SK-N-SH (cell line): ENCODE data around the gene SLC4A2. TPM values are rescaled to one million over a fixed set of nuclear protein-coding genes. Genes with fewer than 3 reads are reported as not detected.

Experiments
- CTCF ChIA-PET: fragments of 300-600, 350-600 bp; formaldehyde crosslinking; extraction: SDS; loops from one replicate; lab custom pipeline; 2021; lab: Yijun Ruan, JAX
- POLR2A ChIA-PET: fragments of 350-600 bp; sonication (Branson Sonifier 250); formaldehyde crosslinking; extraction: SDS; loops from one replicate; lab custom pipeline; 2020; ENCODE audit warnings: antibody characterized with exemption, inconsistent platforms; lab: Yijun Ruan, JAX
- DNase-seq: peaks from one replicate; pipeline ENCODE4 v3.0.0; 2012
- H2AFZ ChIP-seq: fragments of 200-600 bp; sonication (generic); 2 replicates; pipeline ENCODE4 v1.8.1; 2016; ENCODE audit warnings: antibody characterized with exemption, mild to moderate bottlenecking, low read depth
- H3F3A ChIP-seq: fragments of 200-600 bp; sonication (generic); replicated peaks from 2 replicates; pipeline ENCODE3; 2016; ENCODE audit warnings: antibody characterized with exemption, mild to moderate bottlenecking; ENCODE audit not compliant: insufficient read depth
- H3K27ac ChIP-seq, 2 experiments: fragments of 200-500 bp in 1 of 2; fragments of 200-600 bp in 1 of 2; sonication (Bioruptor generic) in 1 of 2; sonication (generic), shearing (Covaris generic) in 1 of 2; 2 replicates each; pipeline versions ENCODE4 v1.5.1 to v1.6.1; 2014 to 2016; ENCODE audit warnings: low read depth in 2 of 2, inconsistent platforms in 1 of 2, low read length in 1 of 2, mild to moderate bottlenecking in 1 of 2, mixed read lengths in 1 of 2
- H3K27me3 ChIP-seq: fragments of 200-600 bp; sonication (generic), shearing (Covaris generic); 2 replicates; pipeline ENCODE4 v1.6.1; 2016; ENCODE audit warnings: mixed run types; ENCODE audit not compliant: insufficient read depth
- H3K36me3 ChIP-seq, 2 experiments: fragments of 200-500 bp in 1 of 2; fragments of 200-600 bp in 1 of 2; sonication (Bioruptor generic) in 1 of 2; sonication (generic) in 1 of 2; replicated peaks in 1 of 2; 2 replicates each; pipeline versions ENCODE3 to v1.5.1; 2014 to 2016; ENCODE audit warnings: low read length in 1 of 2, mild to moderate bottlenecking in 1 of 2; ENCODE audit not compliant: insufficient read depth in 2 of 2, control insufficient read depth in 1 of 2
- H3K4me1 ChIP-seq, 2 experiments: fragments of 200-500 bp in 1 of 2; fragments of 200-600 bp in 1 of 2; sonication (Bioruptor generic) in 1 of 2; sonication (generic), shearing (Covaris generic) in 1 of 2; 2 replicates each; pipeline versions ENCODE4 v1.5.1 to v1.6.1; 2014 to 2016; ENCODE audit warnings: low read depth in 1 of 2, low read length in 1 of 2, mixed run types in 1 of 2; ENCODE audit not compliant: insufficient read depth in 2 of 2, control insufficient read depth in 1 of 2
- H3K4me2 ChIP-seq: fragments of 200-600 bp; sonication (generic), shearing (Covaris generic); 2 replicates; pipeline ENCODE4 v1.6.1; 2017; ENCODE audit warnings: mixed run types
- H3K4me3 ChIP-seq, 2 experiments: fragments of 200-500 bp in 1 of 2; fragments of 200-600 bp in 1 of 2; sonication (Bioruptor generic) in 1 of 2; sonication (generic), shearing (Covaris generic) in 1 of 2; 2 replicates each; pipeline versions ENCODE4 v1.5.1 to v1.8.1; 2014 to 2016; ENCODE audit warnings: low read depth in 2 of 2, inconsistent platforms in 1 of 2, low read length in 1 of 2, mild to moderate bottlenecking in 1 of 2, mixed read lengths in 1 of 2, moderate library complexity in 1 of 2
- H3K79me2 ChIP-seq: fragments of 200-600 bp; sonication (generic); 2 replicates; pipeline ENCODE4 v1.8.1; 2017; ENCODE audit warnings: mild to moderate bottlenecking; ENCODE audit not compliant: insufficient read depth
- H3K9ac ChIP-seq: fragments of 200-600 bp; sonication (generic); 2 replicates; pipeline ENCODE4 v1.6.1; 2017; ENCODE audit warnings: mixed run types
- H3K9me2 ChIP-seq: fragments of 200-600 bp; sonication (generic); 2 replicates; pipeline ENCODE4 v1.6.1; 2017; ENCODE audit warnings: mixed run types
- H3K9me3 ChIP-seq: fragments of 200-600 bp; sonication (generic); 2 replicates; pipeline ENCODE4 v1.6.1; 2017; ENCODE audit warnings: mixed run types, mild to moderate bottlenecking, moderate library complexity
- H4K20me1 ChIP-seq: fragments of 200-600 bp; sonication (generic); 2 replicates; pipeline ENCODE4 v1.6.1; 2017; ENCODE audit warnings: mild to moderate bottlenecking, mixed run types; ENCODE audit not compliant: insufficient read depth
- CTCF ChIP-seq: fragments of 200-600 bp; sonication (generic); IDR thresholded peaks from 2 replicates; pipeline ENCODE4 v1.6.1; 2017; ENCODE audit warnings: antibody characterized with exemption, mild to moderate bottlenecking, moderate library complexity
- ELF1 ChIP-seq: IDR thresholded peaks from 2 replicates; pipeline ENCODE4 v1.4.0; 2012
- EZH2phosphoT487 ChIP-seq: fragments of 200-600 bp; sonication (generic); IDR thresholded peaks from 2 replicates; pipeline ENCODE4 v1.6.1; 2017; ENCODE audit warnings: low read depth, mixed run types, mild to moderate bottlenecking, antibody characterized with exemption, moderate library complexity, borderline replicate concordance
- FOXJ3 ChIP-seq: sonication (generic); formaldehyde crosslinking; IDR thresholded peaks from 2 replicates; pipeline ENCODE4 v1.5.1; 2020; ENCODE audit warnings: mild to moderate bottlenecking, missing genetic modification reagents
- GATA2 ChIP-seq: sonication (generic); formaldehyde crosslinking; IDR thresholded peaks from 2 replicates; pipeline ENCODE4 v1.5.0; 2020; ENCODE audit warnings: mild to moderate bottlenecking, missing genetic modification reagents
- IRF3 ChIP-seq: fragments of 150-350 bp; IDR thresholded peaks from 2 replicates; pipeline ENCODE4 v1.6.1; 2016; ENCODE audit warnings: mild to moderate bottlenecking, low read depth, low read length
- MXI1 ChIP-seq: IDR thresholded peaks from 2 replicates; pipeline ENCODE4 v1.6.1; 2012; ENCODE audit warnings: mild to moderate bottlenecking, low read depth, low read length, improper control_type of control experiment
- NFIC ChIP-seq: IDR thresholded peaks from 2 replicates; pipeline ENCODE4 v1.4.0; 2012; ENCODE audit warnings: borderline replicate concordance
- PBX3 ChIP-seq: IDR thresholded peaks from 2 replicates; pipeline ENCODE4; 2012
- RCOR1 ChIP-seq: fragments of 150-350 bp; IDR thresholded peaks from 2 replicates; pipeline ENCODE4 v1.6.1; 2017; ENCODE audit warnings: antibody characterized with exemption, low read length
- RXRA ChIP-seq: IDR thresholded peaks from 2 replicates; pipeline ENCODE4 v1.4.0; 2012; ENCODE audit warnings: low read depth, mild to moderate bottlenecking, borderline replicate concordance
- SIN3A ChIP-seq: IDR thresholded peaks from 2 replicates; pipeline ENCODE4 v1.6.1; 2012; ENCODE audit warnings: low read depth, mild to moderate bottlenecking, low read length, moderate library complexity, borderline replicate concordance
- TAF1 ChIP-seq: IDR thresholded peaks from 2 replicates; pipeline ENCODE4 v1.6.1; 2012; ENCODE audit warnings: low read depth, mild to moderate bottlenecking, low read length, moderate library complexity, borderline replicate concordance
- TEAD4 ChIP-seq: IDR thresholded peaks from 2 replicates; pipeline ENCODE4 v1.4.0; 2012; ENCODE audit warnings: mild to moderate bottlenecking, borderline replicate concordance; ENCODE audit not compliant: insufficient read depth
- USF1 ChIP-seq: IDR thresholded peaks from 2 replicates; pipeline ENCODE4 v1.4.0; 2012; ENCODE audit warnings: low read depth, borderline replicate concordance
- YY1 ChIP-seq: IDR thresholded peaks from 2 replicates; pipeline ENCODE4 v1.4.0; 2012; ENCODE audit warnings: low read depth, mild to moderate bottlenecking
- WGBS: methylation state at CpG from one replicate; pipeline ENCODE4 v1.1.6; 2017; ENCODE audit warnings: low lambda C conversion rate; 5-methylcytosine and 5-hydroxymethylcytosine counted together
- polyA plus RNA-seq, 3 experiments: library from polyadenylated mRNA; depleted of rRNA; stranded (reverse); fragments of >200 nt; gene quantifications; 2 replicates each; pipeline ENCODE4 v1.2.3, GENCODE V29; 2012

Gene SLC4A2
- polyA plus RNA-seq, 1 of the 3 experiments (the other 2 are of a cell fraction) = 167 TPM

GRCh38 chr7:151053096-151053495, 6.3 kb upstream of the SLC4A2 start (continued):
- TF ChIP-seq TAF1 (no peak), RCOR1 (no peak)

GRCh38 chr7:151053751-151054150, 5.6 kb upstream of the SLC4A2 start:
- Histone ChIP-seq H4K20me1 (no peaks in the 10 kb centered on the region), H3K9me3 (no peaks in the 10 kb centered on the region), H3K27me3 (no peaks in the 10 kb centered on the region), H3K79me2 (peaks cover 19% of the 10 kb centered on the region), H3F3A (peaks cover 3% of the 10 kb centered on the region), H3K36me3 (peaks cover 3 to 40% of the 10 kb centered on the region in 2 experiments), H3K4me2 (no peak overlapping the region), H2AFZ (no peak overlapping the region), H3K27ac (no peak overlapping the region), H3K4me3 (no peak overlapping the region), H3K9me2 (no peaks in the 10 kb centered on the region), H3K9ac (no peak overlapping the region), H3K4me1 (peaks cover 10 to 25% of the 10 kb centered on the region in 2 experiments; a peak in 3 of 4 replicates)
- TF ChIP-seq FOXJ3 (CRISPR knock-in tag) = no peak
- TF ChIP-seq USF1 = no peak
- no peak for TF ChIP-seq CTCF
- TF ChIP-seq SIN3A = no peak
- no peak for TF ChIP-seq GATA2
- no peak for TF ChIP-seq NFIC
- TF ChIP-seq YY1 = no peak
- no peak for TF ChIP-seq TEAD4
- TF ChIP-seq PBX3 = no peak
- no peak for TF ChIP-seq ELF1
- no peak for TF ChIP-seq IRF3
- no peak for TF ChIP-seq EZH2phosphoT487
- TF ChIP-seq RXRA = no peak
- TF ChIP-seq MXI1 = no peak
- no peak for DNase-seq
- WGBS = 83% methylated on average over 6 of the region's 8 CpGs
- ChIA-PET POLR2A (interaction anchor here (1.0 kb wide), 1 partner anchor 27 kb away, joined by 3 read pairs; the partner anchor contains the start of gene FASTK), CTCF (interaction anchor here (0.7 to 2.4 kb wide), 2 partner anchors 14 to 24 kb away, joined by 3 to 14 read pairs; partner anchors contain the start of gene ABCB8)
